B cell (primary cell): ENCODE measurements around the gene GPHA2. TPM values are rescaled to one million over a fixed set of nuclear protein-coding genes. Genes with fewer than 3 reads are reported as not detected.

ENCODE experiments used
- ATAC-seq: fragments of 200-7000 bp; cut with Tn5 transposase; one replicate; pipeline ENCODE4 v1.10.0; 2021; ENCODE audit warnings: low read depth, mild to moderate bottlenecking, moderate number of reproducible peaks, moderate library complexity
- CTCF ChIA-PET: fragments of 350-600 bp; sonication (Branson Sonifier 250); formaldehyde crosslinking; loops from one replicate; lab custom pipeline; 2021; ENCODE audit warnings: antibody characterized with exemption, inconsistent platforms; lab: Charles Lee
- POLR2A ChIA-PET: fragments of 350-600 bp; sonication (Branson Sonifier 250); formaldehyde crosslinking; loops from one replicate; lab custom pipeline; 2021; ENCODE audit warnings: antibody characterized with exemption; lab: Charles Lee
- DNase-seq: peaks from one replicate; pipeline ENCODE4 v3.0.0; 2013
- H2AFZ ChIP-seq: 2 replicates; pipeline ENCODE4 v1.6.1; 2012; ENCODE audit warnings: mild to moderate bottlenecking, low read depth, low read length; ENCODE audit not compliant: insufficient read depth, poor library complexity, severe bottlenecking
- H3K27ac ChIP-seq, 2 donors: 1 replicate in 1 of 2; 2 replicates in 1 of 2; pipeline ENCODE4 v1.5.1; 2012 to 2013; ENCODE audit warnings: low read length in 2 of 2, mild to moderate bottlenecking in 2 of 2, moderate library complexity in 1 of 2
- H3K27me3 ChIP-seq, 4 experiments: fragments of 200-600 bp in 1 of 4; sonication (generic) in 1 of 4; replicated peaks in 1 of 4; 1 replicate in 2 of 4; 2 replicates in 2 of 4; pipeline versions ENCODE4 v1.6.1 to v1.7.0; 2013 to 2016; ENCODE audit warnings: low read length in 3 of 4, mild to moderate bottlenecking in 2 of 4, mixed read lengths in 1 of 4, moderate library complexity in 1 of 4; ENCODE audit not compliant: insufficient read depth in 4 of 4, control insufficient read depth in 3 of 4; ENCODE audit errors: control extremely low read depth in 1 of 4
- H3K36me3 ChIP-seq, 2 experiments: replicated peaks in 1 of 2; 1 replicate in 1 of 2; 2 replicates in 1 of 2; pipeline versions ENCODE4 v1.6.1 to v1.7.1; 2013; ENCODE audit warnings: low read length in 1 of 2; ENCODE audit not compliant: insufficient read depth in 2 of 2, control insufficient read depth in 1 of 2; ENCODE audit errors: control extremely low read depth in 1 of 2, extremely low read depth in 1 of 2
- H3K4me1 ChIP-seq, 2 donors: fragments of 200-600 bp in 1 of 2; sonication (generic) in 1 of 2; 1 replicate in 1 of 2; 2 replicates in 1 of 2; pipeline versions ENCODE4 v1.5.1 to v1.6.1; 2013 to 2017; ENCODE audit warnings: low read length in 2 of 2; ENCODE audit not compliant: control insufficient read depth in 2 of 2, insufficient read depth in 2 of 2
- H3K4me2 ChIP-seq: replicated peaks from 2 replicates; pipeline ENCODE3; 2012; ENCODE audit warnings: mild to moderate bottlenecking, low read depth, low read length; ENCODE audit not compliant: poor library complexity, severe bottlenecking
- H3K4me3 ChIP-seq, 5 experiments: fragments of 200-600 bp in 1 of 5; sonication (generic) in 1 of 5; 1 replicate in 3 of 5; 2 replicates in 2 of 5; pipeline versions ENCODE4 v1.5.1 to v1.7.0; 2011 to 2016; ENCODE audit warnings: low read length in 4 of 5, mild to moderate bottlenecking in 4 of 5, low read depth in 2 of 5, control low read depth in 1 of 5, moderate library complexity in 1 of 5; ENCODE audit not compliant: insufficient read depth in 1 of 5; ENCODE audit errors: control extremely low read depth in 1 of 5, extremely low read depth in 1 of 5
- H3K79me2 ChIP-seq: fragments of 200-600 bp; sonication (generic); one replicate; pipeline ENCODE4 v1.6.0; 2016; ENCODE audit warnings: low read length; ENCODE audit not compliant: control insufficient read depth, insufficient read depth
- H3K9ac ChIP-seq: fragments of 200-600 bp; sonication (generic); 2 replicates; pipeline ENCODE4 v1.6.1; 2017; ENCODE audit warnings: mild to moderate bottlenecking, low read length, moderate library complexity
- H3K9me3 ChIP-seq, 3 donors: one replicate each; pipeline versions ENCODE4 v1.6.1 to v1.7.1; 2013; ENCODE audit warnings: low read length in 2 of 3; ENCODE audit not compliant: control insufficient read depth in 2 of 3, insufficient read depth in 1 of 3; ENCODE audit errors: control extremely low read depth in 1 of 3
- H4K20me1 ChIP-seq: 2 replicates; pipeline ENCODE4 v1.6.0; 2012; ENCODE audit warnings: mild to moderate bottlenecking, low read length; ENCODE audit not compliant: insufficient read depth, control insufficient read depth, poor library complexity, severe bottlenecking
- H3K27ac Mint-ChIP-seq: one replicate; pipeline ENCODE4 v1.8.0; 2021; ENCODE audit warnings: mixed read lengths
- H3K27me3 Mint-ChIP-seq: one replicate; pipeline ENCODE4 v1.8.0; 2021; ENCODE audit warnings: mixed read lengths
- H3K4me1 Mint-ChIP-seq: one replicate; pipeline ENCODE4 v1.8.0; 2021; ENCODE audit warnings: mixed read lengths
- H3K4me3 Mint-ChIP-seq: one replicate; pipeline ENCODE4 v1.8.0; 2021; ENCODE audit warnings: mixed read lengths
- H3K9me3 Mint-ChIP-seq: one replicate; pipeline ENCODE4 v1.8.0; 2022; ENCODE audit warnings: mixed read lengths; ENCODE audit not compliant: insufficient read depth
- EZH2 ChIP-seq: IDR thresholded peaks from 2 replicates; pipeline ENCODE4 v1.6.1; 2012; ENCODE audit warnings: borderline replicate concordance, low read depth, mild to moderate bottlenecking, moderate library complexity, low read length; ENCODE audit not compliant: insufficient read depth, poor library complexity, severe bottlenecking
- WGBS: methylation state at CpG from one replicate; pipeline ENCODE4 v1.1.5; 2013; ENCODE audit warnings: missing lambda C conversion rate; ENCODE audit not compliant: insufficient coverage; 5-methylcytosine and 5-hydroxymethylcytosine counted together
- intact Hi-C: fragments of 100-400 bp; cut with micrococcal nuclease; formaldehyde crosslinking; loops from one replicate; pipeline ENCODE4 v1.10.0; 2022
- polyA plus RNA-seq: library from polyadenylated mRNA; depleted of rRNA; stranded (reverse); fragments of >200 nt; gene quantifications from 2 replicates; pipeline ENCODE4 v1.2.3, GENCODE V29; 2012
- total RNA-seq, 2 donors: library from RNA; stranded (reverse); fragments of 120-200 nt in 1 of 2; gene quantifications; 1 replicate in 1 of 2; 2 replicates in 1 of 2; pipeline versions ENCODE4 v1.2.3 to v1.2.4, GENCODE V29; 2013 to 2022
- TF ChIP-seq, protein P1 (sequence below): fragments of 200-600 bp; IDR thresholded peaks from one replicate; pipeline ENCODE4 v1.8.0; 2022; ENCODE audit warnings: antibody characterized with exemption, mild to moderate bottlenecking

The GPHA2 gene
- total and polyA plus RNA-seq, 2 donors (not counting 1 experiment from before 2014, with no cell fraction given): 0.39 to 2.8 TPM

GRCh38 chr11:64888729-64889511 lies 46.8 kb downstream of the GPHA2 start:
- H3K27me3 ChIP-seq: no peaks in the 10 kb centered on the region
- H3K4me3 ChIP-seq: no peak overlapping the region
- CTCF ChIA-PET: interaction anchor here (0.9 to 30.2 kb wide), 6 partner anchors 13 to 125 kb away, joined by 3 to 1254 read pairs (median 8); partner anchors contain the start of genes ARL2, CDC42BPG and EHD1
- Mint-ChIP-seq H3K9me3 (no peaks in the 10 kb centered on the region), H3K4me3 (no peak overlapping the region), H3K27me3 (no peaks in the 10 kb centered on the region), H3K27ac (peak overlapping the region; percentile 41), H3K4me1 (peaks cover 36% of the 10 kb centered on the region)
- 82% methylated on average over 9 of the region's 9 CpGs for WGBS
- H3K79me2 ChIP-seq: peaks cover 11% of the 10 kb centered on the region
- H3K9ac ChIP-seq: no peak overlapping the region
- H3K27ac ChIP-seq: no peak overlapping the region
- intact Hi-C loops: loop anchor here (1.0 to 2.0 kb wide), 3 partner anchors 9 to 78 kb away; partner anchors contain the start of gene MEN1
- no peak for DNase-seq
- peaks cover 35 to 43% of the 10 kb centered on the region in 2 donors for H3K4me1 ChIP-seq
- ATAC-seq: no peak
- H3K9me3 ChIP-seq: no peaks in the 10 kb centered on the region
- peak overlapping the region; percentile 83 for H3K4me2 ChIP-seq
- H4K20me1 ChIP-seq: no peaks in the 10 kb centered on the region
- TF ChIP-seq, protein P1, sequence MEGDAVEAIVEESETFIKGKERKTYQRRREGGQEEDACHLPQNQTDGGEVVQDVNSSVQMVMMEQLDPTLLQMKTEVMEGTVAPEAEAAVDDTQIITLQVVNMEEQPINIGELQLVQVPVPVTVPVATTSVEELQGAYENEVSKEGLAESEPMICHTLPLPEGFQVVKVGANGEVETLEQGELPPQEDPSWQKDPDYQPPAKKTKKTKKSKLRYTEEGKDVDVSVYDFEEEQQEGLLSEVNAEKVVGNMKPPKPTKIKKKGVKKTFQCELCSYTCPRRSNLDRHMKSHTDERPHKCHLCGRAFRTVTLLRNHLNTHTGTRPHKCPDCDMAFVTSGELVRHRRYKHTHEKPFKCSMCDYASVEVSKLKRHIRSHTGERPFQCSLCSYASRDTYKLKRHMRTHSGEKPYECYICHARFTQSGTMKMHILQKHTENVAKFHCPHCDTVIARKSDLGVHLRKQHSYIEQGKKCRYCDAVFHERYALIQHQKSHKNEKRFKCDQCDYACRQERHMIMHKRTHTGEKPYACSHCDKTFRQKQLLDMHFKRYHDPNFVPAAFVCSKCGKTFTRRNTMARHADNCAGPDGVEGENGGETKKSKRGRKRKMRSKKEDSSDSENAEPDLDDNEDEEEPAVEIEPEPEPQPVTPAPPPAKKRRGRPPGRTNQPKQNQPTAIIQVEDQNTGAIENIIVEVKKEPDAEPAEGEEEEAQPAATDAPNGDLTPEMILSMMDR: no peak
- H3K36me3 ChIP-seq: no peaks in the 10 kb centered on the region
- POLR2A ChIA-PET: interaction anchor here (0.6 to 5.0 kb wide), 5 partner anchors 11 to 1055 kb away, joined by 4 to 43 read pairs (median 7); partner anchors contain the start of gene EHD1
- no peak overlapping the region for H2AFZ ChIP-seq

GRCh38 chr11:64888406-64888728 lies 47.3 kb downstream of the GPHA2 start:
- CTCF ChIA-PET: interaction anchor here (0.6 to 30.2 kb wide), 12 partner anchors 13 to 126 kb away, joined by 3 to 1254 read pairs (median 5); partner anchors contain the start of genes ARL2, ATG2A, CDC42BPG and EHD1
- ATAC-seq (no peak), DNase-seq (no peak)
- peak overlapping the region; percentile 84 for H2AFZ ChIP-seq
- H3K9ac ChIP-seq: peak overlapping the region; percentile 61
- no peaks in the 10 kb centered on the region for H3K27me3 ChIP-seq
- no peaks in the 10 kb centered on the region for H4K20me1 ChIP-seq
- H3K4me1 ChIP-seq: peaks cover 29 to 38% of the 10 kb centered on the region in 2 donors
- intact Hi-C loops: loop anchor here (1.0 to 2.0 kb wide), 3 partner anchors 8 to 78 kb away; partner anchors contain the start of gene MEN1
- 80% methylated on average over 8 of the region's 8 CpGs for WGBS
- H3K4me2 ChIP-seq: peak overlapping the region; percentile 83
- H3K4me3 Mint-ChIP-seq: peak overlapping the region; percentile 84
- TF ChIP-seq, protein P1: no peak
- no peak for TF ChIP-seq EZH2
- peak overlapping the region in 4 of 5 experiments; percentile 14 to 50 (median 42) for H3K4me3 ChIP-seq
- H3K36me3 ChIP-seq: no peaks in the 10 kb centered on the region
- POLR2A ChIA-PET: interaction anchor here (0.6 to 5.0 kb wide), 9 partner anchors 10 to 1032 kb away, joined by 3 to 43 read pairs (median 4); partner anchors contain the start of genes EHD1 and ZNHIT2
- H3K4me1 Mint-ChIP-seq: peaks cover 34% of the 10 kb centered on the region
- no peaks in the 10 kb centered on the region for H3K27me3 Mint-ChIP-seq
- no peaks in the 10 kb centered on the region for H3K9me3 ChIP-seq
- peak overlapping the region; percentile 88 for H3K27ac Mint-ChIP-seq
- H3K9me3 Mint-ChIP-seq: no peaks in the 10 kb centered on the region
- H3K27ac ChIP-seq: peak overlapping the region; percentile 43 to 56
- H3K79me2 ChIP-seq: peaks cover 11% of the 10 kb centered on the region
